Pericardium fibroblast (primary cell): ENCODE data around the gene COMMD4. TPM values are rescaled to one million over a fixed set of nuclear protein-coding genes. Genes with fewer than 3 reads are reported as not detected.

Experiments
- total RNA-seq: library from RNA; depleted of rRNA; stranded (reverse); fragments of >200 nt; gene quantifications from 2 replicates; pipeline ENCODE4 v1.2.3, GENCODE V29; 2015

Gene COMMD4
- 75.2 and 97.9 TPM in 2 replicates for total RNA-seq

GRCh38 chr15:75335705-75336355 is at the start of gene COMMD4:
COMMD4 (plus strand) TSS chr15:75336063; CDS start chr15:75336090, 27 bp downstream.

GRCh38 chr15:75346796-75347221 is 10.9 kb downstream of the COMMD4 start, which contains the start of gene NEIL1:
NEIL1 (plus strand) TSS chr15:75347039; CDS start chr15:75348906, 1,867 bp downstream.

GRCh38 chr15:75367913-75368688 is 32.2 kb downstream of the COMMD4 start, which contains the start of gene MAN2C1:
MAN2C1 (minus strand) TSS chr15:75368607; CDS start chr15:75368583, 24 bp downstream.

Other genes with a start within 250 kb of the COMMD4 start
- 10.9 and 16.9 TPM in 2 replicates for gene C15orf39, start 134.2 kb upstream of the COMMD4 start, total RNA-seq
- not detected in 2 replicates for gene GOLGA6C, start 77.7 kb upstream of the COMMD4 start, total RNA-seq
- gene GOLGA6D, start 53.2 kb upstream of the COMMD4 start, total RNA-seq: not detected in 2 replicates
- gene NEIL1, start 11.0 kb downstream of the COMMD4 start, total RNA-seq: 2.6 and 18.7 TPM in 2 replicates
- 54.0 and 59.7 TPM in 2 replicates for gene MAN2C1, start 32.5 kb downstream of the COMMD4 start, total RNA-seq
- 16.9 and 22.6 TPM in 2 replicates for gene SIN3A, start 115.6 kb downstream of the COMMD4 start, total RNA-seq
- gene PTPN9, start 243.3 kb downstream of the COMMD4 start, total RNA-seq: 17.3 and 21.4 TPM in 2 replicates